Endothelial cell of umbilical vein (primary cell): Measurements from ENCODE around the gene EXD2. TPM values are rescaled to one million over a fixed set of nuclear protein-coding genes. Genes with fewer than 3 reads are reported as not detected.

Experiments
- BruUV-seq: library from RNA; stranded (reverse); fragments of 400-500 nt; replicated peaks from 2 replicates; lab custom pipeline; 2021; lab: Mats Ljungman, UMichigan
- CTCF ChIA-PET: fragments of 300-600, 350-600 bp; sonication (Branson Sonifier 250); formaldehyde crosslinking; loops from one replicate; lab custom pipeline; 2021; ENCODE audit warnings: antibody characterized with exemption, inconsistent platforms; lab: Charles Lee
- POLR2A ChIA-PET: fragments of 300-600, 350-600 bp; sonication (Branson Sonifier 250); formaldehyde crosslinking; loops from one replicate; lab custom pipeline; 2021; ENCODE audit warnings: antibody characterized with exemption, inconsistent platforms; lab: Charles Lee
- DNase-seq: peaks from one replicate; pipeline ENCODE4 v3.0.0-alpha.2; 2011; ENCODE audit warnings: low read depth, low spot score
- FAIRE-seq: peaks from 2 replicates; lab custom pipeline; 2011; peaks lifted over from hg19 to GRCh38; lab: Jason Lieb, UNC
- H2AFZ ChIP-seq: 2 replicates; pipeline ENCODE4 v1.6.0; 2012; ENCODE audit warnings: low read depth, low read length, control low read depth, inconsistent platforms
- H3K27ac ChIP-seq: 2 replicates; pipeline ENCODE4 v1.5.1; 2011; ENCODE audit warnings: low read depth, mild to moderate bottlenecking, control low read depth, low read length, moderate library complexity; ENCODE audit not compliant: insufficient read depth
- H3K27me3 ChIP-seq, 2 experiments: 2 replicates each; pipeline versions ENCODE4 v1.6.0 to v1.6.1; 2011; ENCODE audit warnings: low read length in 2 of 2, mixed read lengths in 1 of 2; ENCODE audit not compliant: control insufficient read depth in 2 of 2, insufficient read depth in 2 of 2
- H3K36me3 ChIP-seq, 2 experiments: 2 replicates in 1 of 2; 3 replicates in 1 of 2; pipeline ENCODE4 v1.5.1; 2011; ENCODE audit warnings: low read length in 2 of 2, mild to moderate bottlenecking in 1 of 2, moderate library complexity in 1 of 2; ENCODE audit not compliant: control insufficient read depth in 2 of 2, insufficient read depth in 2 of 2; ENCODE audit errors: extremely low read depth in 1 of 2
- H3K4me1 ChIP-seq: 3 replicates; pipeline ENCODE4 v1.5.1; 2011; ENCODE audit warnings: mild to moderate bottlenecking, low read length; ENCODE audit not compliant: control insufficient read depth, insufficient read depth; ENCODE audit errors: extremely low read depth
- H3K4me2 ChIP-seq: 2 replicates; pipeline ENCODE4 v1.6.1; 2011; ENCODE audit warnings: low read length, control low read depth, mixed read lengths; ENCODE audit not compliant: insufficient read depth
- H3K4me3 ChIP-seq, 3 experiments: fragments of 200-600 bp in 1 of 3; sonication (generic), shearing (Covaris generic) in 1 of 3; replicated peaks in 1 of 3; 2 replicates each; pipeline ENCODE4 v1.5.1; 2011 to 2016; ENCODE audit warnings: control low read depth in 3 of 3, low read length in 3 of 3, mild to moderate bottlenecking in 2 of 3, inconsistent platforms in 1 of 3, low read depth in 1 of 3, moderate library complexity in 1 of 3; ENCODE audit not compliant: insufficient read depth in 1 of 3
- H3K79me2 ChIP-seq: 2 replicates; pipeline ENCODE4 v1.6.0; 2012; ENCODE audit warnings: low read length, inconsistent platforms; ENCODE audit not compliant: control insufficient read depth, insufficient read depth
- H3K9ac ChIP-seq: replicated peaks from 2 replicates; pipeline ENCODE3; 2011; ENCODE audit warnings: low read length, control low read depth; ENCODE audit not compliant: insufficient read depth; ENCODE audit errors: extremely low read depth
- H3K9me1 ChIP-seq: replicated peaks from 3 replicates; pipeline ENCODE4 v1.6.0; 2011; ENCODE audit warnings: mild to moderate bottlenecking, low read length; ENCODE audit not compliant: control insufficient read depth, insufficient read depth; ENCODE audit errors: extremely low read depth
- H3K9me3 ChIP-seq: replicated peaks from 2 replicates; pipeline ENCODE4 v1.5.1; 2012; ENCODE audit warnings: low read length, inconsistent platforms; ENCODE audit not compliant: control insufficient read depth, insufficient read depth
- H4K20me1 ChIP-seq: replicated peaks from 2 replicates; pipeline ENCODE3; 2011; ENCODE audit warnings: mild to moderate bottlenecking, low read length; ENCODE audit not compliant: control insufficient read depth, insufficient read depth; ENCODE audit errors: extremely low read depth
- CTCF ChIP-seq, 2 donors: IDR thresholded peaks; 1 replicate in 1 of 2; 2 replicates in 1 of 2; pipeline ENCODE4 v1.5.1; 2011; ENCODE audit warnings: low read length in 2 of 2, mild to moderate bottlenecking in 2 of 2, moderate library complexity in 2 of 2, control low read depth in 1 of 2, inconsistent platforms in 1 of 2, low read depth in 1 of 2; ENCODE audit not compliant: insufficient read depth in 1 of 2; ENCODE audit errors: extremely low read depth in 1 of 2
- EZH2 ChIP-seq: IDR thresholded peaks from 2 replicates; pipeline ENCODE4 v1.6.1; 2012; ENCODE audit warnings: borderline replicate concordance, low read depth, mild to moderate bottlenecking, moderate library complexity, low read length, inconsistent platforms; ENCODE audit not compliant: severe bottlenecking
- FOS ChIP-seq: IDR thresholded peaks from 2 replicates; pipeline ENCODE4 v1.6.1; 2011; ENCODE audit warnings: mild to moderate bottlenecking, low read length, moderate library complexity, borderline replicate concordance; ENCODE audit not compliant: insufficient read depth
- GATA2 ChIP-seq: IDR thresholded peaks from 2 replicates; pipeline ENCODE4 v1.7.0; 2011; ENCODE audit warnings: low read depth, mild to moderate bottlenecking, moderate library complexity, mixed read lengths, low read length; ENCODE audit not compliant: insufficient read length, insufficient read depth
- JUN ChIP-seq: IDR thresholded peaks from 2 replicates; pipeline ENCODE4 v1.6.1; 2011; ENCODE audit warnings: borderline replicate concordance, low read depth; ENCODE audit not compliant: insufficient read length, insufficient read depth
- MAX ChIP-seq: IDR thresholded peaks from 2 replicates; pipeline ENCODE4 v1.6.1; 2011; ENCODE audit not compliant: insufficient read depth, insufficient read length
- MYC ChIP-seq: IDR thresholded peaks from one replicate; pipeline ENCODE4 v1.6.1; 2011; ENCODE audit warnings: mild to moderate bottlenecking, low read depth, low read length
- POLR2A ChIP-seq: IDR thresholded peaks from 2 replicates; pipeline ENCODE4 v1.6.1; 2012; ENCODE audit warnings: low read depth, mild to moderate bottlenecking, control low read depth, low read length
- POLR2AphosphoS5 ChIP-seq: IDR thresholded peaks from 2 replicates; pipeline ENCODE4 v1.6.1; 2012; ENCODE audit warnings: low read depth, mild to moderate bottlenecking, control low read depth, low read length, moderate library complexity; ENCODE audit not compliant: insufficient read depth
- dilution Hi-C: fragments of 300-500 bp; cut with MboI; formaldehyde crosslinking; loops from one replicate; pipeline ENCODE4 v1.15.0; 2019; ENCODE audit warnings: low sequenced_read_pairs; ENCODE audit not compliant: extremely low pct_ligation_motif_present
- intact Hi-C: fragments of 100-400 bp; cut with micrococcal nuclease; formaldehyde crosslinking; loops from one replicate; pipeline ENCODE4 v1.10.0; 2022
- polyA plus RNA-seq, 4 experiments: library from polyadenylated mRNA; depleted of rRNA in 3 of 4; stranded (reverse) in 3 of 4; unstranded in 1 of 4; fragments of >200 nt; gene quantifications; 2 replicates each; pipeline versions ENCODE4 v1.2.1 to v1.2.3, GENCODE V29; 2011 to 2012; ENCODE audit warnings: missing spikeins in 1 of 4
- total RNA-seq: library from RNA; stranded (reverse); gene quantifications from 2 replicates; pipeline ENCODE4 v1.2.3, GENCODE V29; 2021

EXD2 gene
- total and polyA plus RNA-seq, 2 donors (not counting 3 experiments of a cell fraction or from before 2014, with no cell fraction given), result 11.6 to 22.6 TPM

GRCh38 chr14:69238883-69239282 is 47.6 kb downstream of the EXD2 start:
- Histone ChIP-seq H3K27ac (no peak overlapping the region), H3K9me3 (no peaks in the 10 kb centered on the region), H3K9ac (no peak overlapping the region), H3K9me1 (no peaks in the 10 kb centered on the region), H4K20me1 (peaks cover 2% of the 10 kb centered on the region), H3K79me2 (no peaks in the 10 kb centered on the region), H3K4me2 (no peak overlapping the region), H2AFZ (no peak overlapping the region), H3K4me3 (no peak overlapping the region), H3K27me3 (no peaks in the 10 kb centered on the region), H3K4me1 (no peaks in the 10 kb centered on the region), H3K36me3 (peaks cover 0 to 17% of the 10 kb centered on the region in 2 experiments)
- ChIA-PET CTCF (interaction anchor here (4.6 kb wide), 1 partner anchor 109 kb away, joined by 31 read pairs; no protein-coding TSS in a partner anchor), POLR2A (no interaction called here)
- no peak for FAIRE-seq
- no TSS peak for BruUV-seq
- dilution Hi-C loops (no loop called here), intact Hi-C loops (no loop called here)
- no peak for TF ChIP-seq FOS
- no peak for TF ChIP-seq GATA2
- TF ChIP-seq CTCF (IDR thresholded peaks at IDR 0.05; ENCODE audit: extremely low read depth in 1 of 2, insufficient read depth in 1 of 2, low read depth in 1 of 2, low read length in 2 of 2), result no peak
- no peak for DNase-seq

DNA sequence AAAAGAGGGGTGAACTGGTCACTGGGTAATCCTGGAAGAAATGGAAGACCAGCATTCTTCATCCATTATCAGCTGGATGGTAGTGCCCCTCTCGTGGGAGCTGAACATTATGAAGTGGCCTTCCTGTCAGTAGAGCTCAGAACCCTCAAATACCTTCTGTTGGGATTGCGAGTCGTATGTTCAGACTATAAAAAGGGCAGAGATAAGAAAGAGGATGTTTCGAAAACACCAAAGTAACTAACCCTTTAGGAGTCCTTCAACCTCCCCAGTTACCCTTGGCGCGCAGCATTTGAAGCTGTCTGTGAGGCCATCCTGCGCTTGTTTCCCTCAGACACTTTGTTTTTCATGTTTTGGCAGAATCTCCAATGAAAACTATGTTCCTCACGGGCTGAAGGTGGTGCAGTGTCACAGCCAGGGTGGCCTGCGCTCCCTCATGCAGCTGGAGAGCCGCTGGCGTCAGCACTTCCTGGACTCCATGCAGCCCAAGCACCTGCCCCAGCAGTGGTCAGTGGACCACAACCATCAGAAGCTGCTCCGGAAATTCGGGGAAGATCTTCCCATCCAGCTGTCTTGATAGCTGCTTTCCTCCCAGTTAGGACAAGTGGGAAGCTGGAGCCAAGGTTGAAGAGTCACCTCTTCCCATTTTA is 49.4 kb downstream of the EXD2 start:
- CTCF ChIA-PET, result interaction anchor here (1.1 to 4.7 kb wide), 5 partner anchors 14 to 219 kb away, joined by 3 to 78 read pairs (median 31); no protein-coding TSS in a partner anchor
- no peak overlapping the region for H3K4me2 ChIP-seq
- no peaks in the 10 kb centered on the region for H3K27me3 ChIP-seq
- H3K4me1 ChIP-seq, result no peaks in the 10 kb centered on the region
- FAIRE-seq (no peak), DNase-seq (no peak)
- H2AFZ ChIP-seq, result no peak overlapping the region
- H3K4me3 ChIP-seq, result no peak overlapping the region
- no peaks in the 10 kb centered on the region for H3K79me2 ChIP-seq
- H4K20me1 ChIP-seq, result peaks cover 2% of the 10 kb centered on the region
- no peak overlapping the region for H3K27ac ChIP-seq
- no peak overlapping the region for H3K9ac ChIP-seq
- POLR2A ChIA-PET, result no interaction called here
- TF ChIP-seq CTCF (IDR thresholded peaks at IDR 0.05; ENCODE audit: extremely low read depth in 1 of 2, insufficient read depth in 1 of 2, low read depth in 1 of 2, low read length in 2 of 2) (no peak), POLR2AphosphoS5 (no peak), MYC (no peak), MAX (no peak), JUN (no peak), GATA2 (no peak), FOS (no peak), EZH2 (no peak), POLR2A (no peak)
- dilution Hi-C loops, result no loop called here
- no TSS peak for BruUV-seq
- no peaks in the 10 kb centered on the region for H3K9me1 ChIP-seq
- H3K9me3 ChIP-seq, result no peaks in the 10 kb centered on the region
- intact Hi-C loops, result loop anchor here (5.0 kb wide), 3 partner anchors 47 to 237 kb away; partner anchors contain the start of genes ERH and SLC39A9
- H3K36me3 ChIP-seq, result peaks cover 0 to 17% of the 10 kb centered on the region in 2 experiments
